HepG2 (cell line): Measurements from ENCODE around the gene TPSD1.

Experiments used
- CEBPZ ChIP-seq: IDR thresholded peaks from 2 replicates; pipeline ENCODE4 v1.6.1; 2012; ENCODE audit warnings: low read length, improper control_type of control experiment
- CTCF ChIP-seq: sonication (generic); formaldehyde crosslinking; IDR thresholded peaks from 2 replicates; pipeline ENCODE4 v1.5.0; 2020; ENCODE audit warnings: mild to moderate bottlenecking, missing genetic modification reagents, moderate library complexity
- GABPA ChIP-seq, 2 experiments: IDR thresholded peaks; 2 replicates each; pipeline ENCODE4 v1.6.1; 2011 to 2016; ENCODE audit warnings: low read depth in 2 of 2, low read length in 1 of 2, missing biosample characterization in 1 of 2, missing genetic modification characterization in 1 of 2
- JUN ChIP-seq: sonication (generic); formaldehyde crosslinking; IDR thresholded peaks from 2 replicates; pipeline ENCODE4 v1.4.0; 2020; ENCODE audit warnings: mild to moderate bottlenecking, missing genetic modification reagents
- JUND ChIP-seq: sonication (generic); formaldehyde crosslinking; IDR thresholded peaks from 2 replicates; pipeline ENCODE4 v1.8.0; 2022; ENCODE audit warnings: mild to moderate bottlenecking, missing genetic modification reagents
- MEIS1 ChIP-seq: sonication (generic); formaldehyde crosslinking; IDR thresholded peaks from 2 replicates; pipeline ENCODE4 v1.9.0; 2021; ENCODE audit warnings: mild to moderate bottlenecking, missing genetic modification reagents, moderate library complexity, borderline replicate concordance
- YY1 ChIP-seq: IDR thresholded peaks from 2 replicates; pipeline ENCODE4 v1.6.1; 2011; ENCODE audit warnings: low read length, low read depth, moderate library complexity, mild to moderate bottlenecking; ENCODE audit not compliant: insufficient read depth, insufficient replicate concordance
- ZNF83 ChIP-seq: sonication (generic); formaldehyde crosslinking; IDR thresholded peaks from 2 replicates; pipeline ENCODE4 v1.4.0; 2020; ENCODE audit warnings: missing genetic modification reagents, mild to moderate bottlenecking, borderline replicate concordance
- TF ChIP-seq, protein P1 (sequence below): sonication (generic); formaldehyde crosslinking; IDR thresholded peaks from 2 replicates; pipeline ENCODE4 v1.5.1; 2020; ENCODE audit warnings: missing genetic modification reagents, mild to moderate bottlenecking, borderline replicate concordance
- TF ChIP-seq, protein P2 (sequence below): sonication (generic); formaldehyde crosslinking; IDR thresholded peaks from 2 replicates; pipeline ENCODE4 v1.5.0; 2020; ENCODE audit warnings: missing genetic modification reagents

DNA sequence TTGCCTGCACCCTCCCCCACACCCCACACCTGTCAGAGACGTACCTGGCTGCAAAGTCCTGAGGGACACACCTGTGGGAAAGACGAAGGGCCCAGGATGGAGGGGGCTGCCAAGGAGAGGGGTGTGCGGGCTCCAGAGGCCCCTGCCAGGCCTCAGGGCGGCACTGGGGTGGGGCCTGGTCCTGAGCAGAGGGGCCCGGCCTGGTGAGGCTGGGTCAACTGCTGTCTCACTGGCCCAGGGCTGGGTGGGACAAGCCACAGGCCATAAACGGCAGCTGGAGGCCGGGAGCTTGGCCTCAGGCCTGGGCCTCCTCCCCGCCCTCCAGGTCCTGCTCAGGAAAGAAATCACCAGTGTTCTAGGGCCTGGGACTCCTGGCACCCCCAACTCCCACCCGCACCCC, 31.3 kb upstream of the TPSD1 start:
- TF ChIP-seq MEIS1 (CRISPR knock-in tag) = no peak
- no peak for TF ChIP-seq CTCF (CRISPR knock-in tag)
- TF ChIP-seq, protein P1, sequence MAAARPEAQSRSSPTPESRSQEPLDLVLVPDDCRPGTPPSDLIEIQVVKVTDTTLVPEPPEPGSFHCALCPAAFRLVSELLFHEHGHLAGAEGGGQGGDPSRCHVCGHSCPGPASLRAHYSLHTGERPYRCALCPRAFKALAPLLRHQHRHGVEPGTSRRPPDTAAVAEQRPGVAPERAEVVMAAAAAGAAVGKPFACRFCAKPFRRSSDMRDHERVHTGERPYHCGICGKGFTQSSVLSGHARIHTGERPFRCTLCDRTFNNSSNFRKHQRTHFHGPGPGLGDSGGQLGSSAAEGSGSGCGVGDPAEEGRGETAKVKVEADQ (CRISPR knock-in tag) = no peak
- TF ChIP-seq CEBPZ = no peak
- no peak for TF ChIP-seq JUN (CRISPR knock-in tag)
- TF ChIP-seq GABPA (IDR thresholded peaks at IDR 0.05; ENCODE audit: low read depth, low read length) = no peak
- no peak for TF ChIP-seq GABPA (CRISPR knock-in tag; IDR thresholded peaks at IDR 0.05; ENCODE audit: low read depth)
- TF ChIP-seq YY1 = no peak
- no peak for TF ChIP-seq JUND
- TF ChIP-seq, protein P2, sequence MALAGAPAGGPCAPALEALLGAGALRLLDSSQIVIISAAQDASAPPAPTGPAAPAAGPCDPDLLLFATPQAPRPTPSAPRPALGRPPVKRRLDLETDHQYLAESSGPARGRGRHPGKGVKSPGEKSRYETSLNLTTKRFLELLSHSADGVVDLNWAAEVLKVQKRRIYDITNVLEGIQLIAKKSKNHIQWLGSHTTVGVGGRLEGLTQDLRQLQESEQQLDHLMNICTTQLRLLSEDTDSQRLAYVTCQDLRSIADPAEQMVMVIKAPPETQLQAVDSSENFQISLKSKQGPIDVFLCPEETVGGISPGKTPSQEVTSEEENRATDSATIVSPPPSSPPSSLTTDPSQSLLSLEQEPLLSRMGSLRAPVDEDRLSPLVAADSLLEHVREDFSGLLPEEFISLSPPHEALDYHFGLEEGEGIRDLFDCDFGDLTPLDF (CRISPR knock-in tag) = no peak
- no peak for TF ChIP-seq ZNF83 (CRISPR knock-in tag)
